ENCODE results near the gene PAOX. TPM values are rescaled to one million over a fixed set of nuclear protein-coding genes. Genes with fewer than 3 reads are reported as not detected.
"Not testable (repeated sequence)": the region's sequence is repeated elsewhere in the genome, so short reads cannot be mapped to it uniquely, and the experiment has no call there.

PAOX gene
- total RNA-seq, 1 donor from 2014 or later, result 18.0 TPM

DNA sequence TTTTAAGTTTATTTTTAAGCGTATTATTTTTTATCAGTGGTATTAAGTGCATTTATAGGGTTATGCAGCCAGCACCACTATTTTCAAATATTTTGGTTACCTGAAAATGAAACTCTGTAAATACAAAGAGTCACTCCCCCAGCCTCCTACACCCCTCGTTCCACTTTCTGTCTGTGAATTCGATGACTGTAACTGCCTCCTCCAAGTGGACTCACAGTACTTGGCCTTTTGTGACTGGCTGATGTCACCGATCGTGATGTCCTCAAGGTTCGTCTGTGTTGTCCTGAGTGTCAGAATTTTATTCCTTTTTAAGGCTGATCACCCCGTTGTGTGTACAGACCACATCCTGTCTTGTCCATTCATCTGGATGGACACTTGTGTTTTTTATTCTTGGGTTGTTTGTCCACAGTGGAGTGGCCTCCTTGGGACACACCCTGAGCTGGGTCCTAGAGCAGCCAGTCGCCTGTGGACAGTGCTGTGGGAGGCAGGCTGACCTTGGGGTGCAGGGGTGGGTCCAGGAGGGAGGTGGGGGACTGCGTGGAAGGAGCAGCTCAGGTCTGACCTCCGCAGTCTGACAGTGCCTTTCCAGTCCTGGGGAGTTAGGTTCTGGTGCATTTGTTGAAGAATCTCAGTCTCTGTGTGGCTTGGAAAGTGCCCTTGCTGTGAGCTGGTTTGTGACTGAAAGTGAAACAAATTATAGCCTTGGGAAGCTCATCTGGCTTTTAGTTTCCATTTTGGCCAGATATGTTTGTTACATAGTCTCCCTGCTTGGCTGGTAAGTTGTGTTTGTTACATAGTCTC lies 21.8 kb downstream of the PAOX start:
- ATAC-seq (no peak), DNase-seq (ENCODE audit: low spot score) (peak; percentile 32)

DNA sequence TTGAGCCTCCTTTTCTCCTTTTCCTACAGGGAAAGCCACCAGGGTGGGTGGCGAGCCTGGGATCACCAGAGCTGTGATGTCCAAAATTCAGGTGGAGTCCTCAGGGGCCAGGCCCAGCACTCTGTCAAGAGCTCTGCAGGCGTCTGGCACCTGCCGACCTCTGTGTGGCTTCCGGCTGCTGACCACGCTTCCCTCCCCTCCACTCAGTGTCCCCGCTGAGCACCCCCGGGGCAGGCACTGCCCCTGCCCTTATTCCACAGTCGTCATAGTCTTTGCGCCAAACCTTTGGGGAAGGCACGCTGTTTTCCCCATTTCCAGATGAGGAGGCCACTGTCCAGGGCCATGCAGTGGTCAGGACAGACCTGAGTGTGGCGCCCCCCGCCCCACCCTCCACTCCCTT lies 22.4 kb downstream of the PAOX start:
- DNase-seq (ENCODE audit: low spot score), result no peak
- ATAC-seq, result no peak

DNA sequence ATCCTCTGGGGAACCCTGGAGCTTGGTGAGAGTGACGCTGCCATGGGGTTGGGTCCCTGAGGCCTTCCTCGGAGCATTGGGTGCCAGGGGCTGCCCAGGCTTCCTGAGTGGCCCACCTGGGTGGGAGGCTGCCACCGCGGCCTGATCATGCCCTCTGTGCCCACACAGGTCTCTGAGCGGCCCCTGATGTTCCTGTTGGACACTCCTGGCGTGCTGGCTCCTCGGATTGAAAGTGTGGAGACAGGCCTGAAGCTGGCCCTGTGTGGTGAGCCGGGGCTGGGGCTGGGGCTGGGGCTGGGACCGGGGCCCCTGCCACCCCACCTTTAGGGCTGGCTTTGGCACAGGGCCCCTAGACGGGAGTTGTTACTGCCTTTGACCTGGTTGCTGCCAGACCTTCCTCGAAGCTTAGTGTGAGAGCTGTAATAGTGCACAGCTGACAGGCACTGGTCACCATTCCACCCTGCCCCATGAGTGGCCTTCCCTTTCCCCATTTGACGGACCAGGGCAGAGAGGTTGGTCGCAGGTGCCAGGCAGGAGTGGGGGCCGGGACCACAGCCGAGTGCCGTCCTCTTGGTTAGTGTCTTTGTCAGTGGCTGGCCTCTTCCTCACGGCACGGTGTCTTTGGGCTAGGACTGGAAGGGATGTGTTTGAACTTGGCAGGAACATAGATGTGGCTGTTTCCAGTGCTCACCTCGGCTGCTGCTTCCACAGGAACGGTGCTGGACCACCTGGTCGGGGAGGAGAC lies 23.1 kb downstream of the PAOX start:
- ATAC-seq (no peak), DNase-seq (ENCODE audit: low spot score) (no peak)

DNA sequence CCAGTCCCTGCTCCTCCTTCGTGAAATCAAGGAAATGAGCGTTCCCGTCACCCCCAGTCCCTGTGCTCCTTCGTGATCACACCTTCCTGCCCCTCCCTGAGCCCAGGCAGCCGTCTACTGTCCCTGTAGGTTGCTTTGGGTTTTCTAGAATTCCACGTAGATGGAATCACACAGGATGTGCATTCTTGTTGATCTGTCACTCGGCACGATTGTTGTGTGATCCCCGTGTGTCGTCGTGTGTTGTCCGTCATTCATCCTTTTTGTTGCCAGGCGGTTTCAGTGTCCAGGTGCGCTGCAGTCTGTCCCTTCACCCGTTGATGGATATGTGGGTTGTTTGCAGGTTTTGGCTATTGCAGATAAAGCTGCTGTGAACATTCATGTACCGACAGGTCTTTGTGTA lies 24.3 kb downstream of the PAOX start:
- no peak for ATAC-seq
- no peak for DNase-seq (ENCODE audit: low spot score)

DNA sequence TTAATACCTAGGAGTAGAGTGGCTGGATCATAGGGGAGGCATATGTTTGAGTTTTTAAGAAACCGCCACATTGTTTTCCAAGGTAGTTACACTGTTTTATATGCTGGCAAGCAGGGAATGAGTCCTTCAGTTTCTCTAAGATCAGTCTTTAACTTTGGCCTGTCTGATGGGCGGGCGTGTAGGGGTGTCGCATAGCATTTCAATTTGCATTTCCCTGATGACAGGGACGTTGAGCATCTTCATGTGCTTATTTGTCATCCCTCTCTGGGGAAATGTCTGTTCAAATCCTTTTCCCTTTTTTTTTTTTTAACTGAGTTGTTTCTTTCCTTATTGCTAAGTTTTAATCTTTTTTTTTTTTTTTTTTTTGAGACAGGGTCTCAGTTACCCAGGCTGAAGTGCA lies 24.7 kb downstream of the PAOX start:
- DNase-seq (ENCODE audit: low spot score) (no peak), ATAC-seq (no peak)

DNA sequence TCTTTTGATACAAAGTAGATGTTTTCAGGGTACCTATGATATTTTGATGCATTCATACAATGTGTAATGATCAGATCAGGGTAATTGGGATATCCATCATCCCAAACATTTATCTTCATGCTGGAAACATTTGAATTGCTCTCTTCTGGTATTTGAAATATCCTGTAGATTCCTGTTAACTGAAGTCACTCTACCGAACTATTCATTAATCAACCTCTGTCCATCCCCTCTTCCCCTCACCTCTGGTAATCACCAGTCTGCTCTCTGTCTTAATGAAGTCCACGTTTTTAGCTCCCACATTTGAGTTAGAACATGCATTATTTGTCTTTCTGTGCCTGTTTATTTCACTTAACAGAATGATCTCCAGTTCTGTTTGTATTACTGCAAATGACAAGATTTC lies 26.2 kb downstream of the PAOX start:
- no peak for ATAC-seq
- no peak for DNase-seq (ENCODE audit: low spot score)

DNA sequence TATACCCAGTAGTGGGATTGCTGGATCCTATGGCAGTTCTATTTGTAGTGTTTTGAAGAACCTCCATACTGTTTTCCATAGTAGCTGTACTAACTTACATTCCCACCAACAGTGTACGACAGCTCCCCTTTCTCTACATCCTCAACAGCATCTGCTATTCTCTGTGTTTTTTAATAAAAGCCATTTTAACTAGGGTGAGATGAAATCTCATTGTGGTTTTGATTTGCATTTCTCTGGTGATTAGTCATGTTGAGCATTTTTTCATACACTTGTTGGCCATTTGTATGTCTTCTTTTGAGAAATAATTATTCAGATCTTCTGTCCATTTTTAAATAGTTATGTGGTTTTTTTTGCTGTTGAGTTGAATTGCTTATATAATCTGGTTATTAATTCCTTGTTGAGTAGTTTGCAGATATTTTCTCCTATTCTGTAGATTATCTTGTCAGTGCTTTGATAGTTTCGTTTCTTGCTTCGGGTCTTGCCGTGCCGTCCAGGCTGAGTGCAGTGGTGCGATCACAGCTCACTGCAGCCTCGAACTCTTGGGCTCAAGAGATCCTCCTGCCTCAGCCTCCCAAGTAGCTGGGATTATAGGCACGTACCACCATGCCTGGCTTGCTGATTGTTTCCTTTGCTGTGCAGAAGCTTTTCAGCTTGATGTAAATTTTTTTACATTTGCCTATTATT lies 26.9 kb downstream of the PAOX start:
- no peak for DNase-seq (ENCODE audit: low spot score)
- no peak for ATAC-seq

DNA sequence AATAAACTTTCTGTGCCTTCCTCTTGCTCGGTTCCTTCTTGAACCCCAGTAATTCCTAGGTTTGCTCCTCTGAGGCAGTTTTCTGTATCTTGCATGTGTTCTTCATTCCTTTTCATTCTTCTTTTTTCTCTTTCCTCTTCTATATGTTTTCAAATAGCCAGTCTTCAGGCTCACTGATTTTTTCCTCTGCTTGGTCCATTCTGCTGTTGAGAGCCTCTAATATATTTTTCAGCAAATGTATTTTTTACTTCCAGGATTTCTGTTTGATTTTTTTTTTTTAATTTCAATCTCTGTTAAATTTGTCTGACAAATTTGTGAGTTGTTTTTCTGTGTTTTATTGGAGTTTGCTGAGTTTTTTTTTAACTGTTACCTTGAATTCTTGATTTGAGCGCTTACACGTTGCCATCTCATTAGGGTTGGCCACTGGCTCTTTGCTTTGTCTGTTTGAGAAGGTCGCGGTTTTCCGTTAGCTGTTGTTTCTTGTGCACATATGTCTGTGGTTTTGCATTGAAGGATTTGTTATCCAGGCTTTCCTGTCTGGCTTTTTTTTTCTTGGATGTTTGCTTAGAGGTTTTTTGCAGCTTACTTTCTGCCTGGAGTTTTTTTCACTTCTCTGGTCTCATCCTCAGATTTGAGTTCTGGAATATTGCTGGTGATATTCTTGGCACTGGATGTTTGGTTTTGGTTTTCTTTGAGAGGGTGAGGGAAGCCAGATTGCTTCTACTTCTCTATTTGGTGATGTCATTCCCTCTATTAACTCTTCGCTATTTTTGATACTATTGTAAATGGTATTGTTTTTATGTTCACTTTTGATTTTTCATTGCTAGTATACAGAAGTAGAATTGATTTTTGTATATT lies 32.7 kb downstream of the PAOX start:
- DNase-seq (ENCODE audit: low spot score) (no peak), ATAC-seq (no peak)

DNA sequence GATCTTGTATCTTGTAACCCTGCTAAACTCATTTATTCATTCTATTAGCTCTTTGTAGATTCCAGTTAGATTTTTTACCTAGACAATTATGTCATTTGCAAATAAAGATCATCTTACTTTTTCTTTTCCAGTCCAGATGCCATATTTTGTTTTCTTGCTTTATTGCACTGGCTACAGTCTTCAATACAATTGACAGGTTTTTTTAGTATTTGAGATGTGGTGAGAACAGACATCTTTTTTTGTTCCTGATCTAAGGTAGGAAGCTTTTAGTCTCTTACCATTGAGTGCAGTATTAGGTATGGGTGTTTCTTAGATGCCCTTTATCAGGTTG lies 33.3 kb downstream of the PAOX start:
- DNase-seq (ENCODE audit: low spot score) (no peak), ATAC-seq (no peak)

DNA sequence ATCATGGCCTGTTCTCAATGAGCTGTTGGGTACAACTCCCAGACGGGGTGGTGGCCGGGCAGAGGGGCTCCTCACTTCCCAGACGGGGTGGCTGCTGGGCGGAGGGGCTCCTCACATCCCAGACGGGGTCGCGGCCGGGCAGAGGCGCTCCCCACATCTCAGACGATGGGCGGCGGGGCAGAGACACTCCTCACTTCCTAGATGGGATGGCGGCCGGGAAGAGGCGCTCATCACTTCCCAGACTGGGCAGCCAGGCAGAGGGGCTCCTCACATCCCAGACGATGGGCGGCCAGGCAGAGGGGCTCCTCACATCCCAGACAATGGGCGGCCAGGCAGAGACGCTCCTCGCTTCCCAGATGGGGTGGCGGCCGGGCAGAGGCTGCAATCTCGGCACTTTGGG lies 35.3 kb downstream of the PAOX start:
- not testable (repeated sequence) for ATAC-seq; DNase-seq (ENCODE audit: low spot score)

DNA sequence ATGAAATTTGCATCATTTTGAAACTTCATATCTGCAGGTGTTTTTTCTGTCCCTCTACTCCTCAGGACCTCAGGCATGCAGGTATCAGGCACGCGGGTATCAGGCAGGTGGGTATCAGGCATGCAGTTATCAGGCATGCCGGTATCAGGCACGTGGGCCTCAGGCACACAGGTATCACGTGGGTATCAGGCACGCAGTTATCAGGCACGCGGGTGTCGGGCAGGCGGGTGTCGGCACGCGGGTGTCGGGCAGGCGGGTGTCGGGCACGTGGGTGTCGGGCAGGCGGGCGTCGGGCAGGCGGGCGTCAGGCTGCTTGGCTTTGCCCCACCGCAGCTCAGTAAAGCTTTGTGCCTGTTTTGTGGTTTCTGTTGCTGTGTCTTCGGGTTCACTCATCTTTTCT lies 36.7 kb downstream of the PAOX start:
- ATAC-seq (no peak), DNase-seq (ENCODE audit: low spot score) (no peak)

DNA sequence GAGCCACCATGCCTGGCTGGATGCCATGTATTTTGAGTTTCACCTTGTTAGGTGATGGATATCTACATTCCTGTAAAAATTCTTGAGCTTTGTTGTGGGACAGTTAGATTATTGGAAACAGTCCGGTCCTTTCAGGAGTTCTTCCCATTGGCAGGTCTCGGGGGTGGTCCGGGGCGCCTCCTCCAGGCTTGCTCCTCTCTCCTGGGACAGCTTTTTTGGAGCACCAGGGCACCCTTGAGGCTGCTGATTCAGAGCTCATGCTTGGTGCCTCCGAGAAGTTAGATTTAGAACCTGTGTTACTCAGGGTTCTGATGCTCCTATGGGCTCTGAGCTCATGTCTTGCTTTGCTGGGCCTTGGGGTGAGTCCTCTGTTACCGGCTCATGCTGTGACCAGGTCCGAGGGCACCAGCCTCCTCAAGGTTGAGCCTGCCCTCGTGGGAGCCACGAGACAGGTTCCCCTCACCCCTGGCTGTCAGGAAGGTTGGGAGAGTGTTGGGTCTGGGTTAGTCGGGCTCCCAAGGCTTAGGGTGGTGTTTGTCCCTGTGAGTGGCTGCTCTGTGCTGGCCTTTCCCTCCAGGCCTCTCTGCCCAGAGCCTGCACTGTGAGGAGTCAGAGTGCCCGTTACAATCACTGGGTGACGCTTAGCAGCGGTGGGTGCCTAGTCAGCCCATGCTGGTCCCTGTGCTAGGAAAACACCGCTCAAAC lies 39.4 kb downstream of the PAOX start:
- no peak for DNase-seq (ENCODE audit: low spot score)
- no peak for ATAC-seq

DNA sequence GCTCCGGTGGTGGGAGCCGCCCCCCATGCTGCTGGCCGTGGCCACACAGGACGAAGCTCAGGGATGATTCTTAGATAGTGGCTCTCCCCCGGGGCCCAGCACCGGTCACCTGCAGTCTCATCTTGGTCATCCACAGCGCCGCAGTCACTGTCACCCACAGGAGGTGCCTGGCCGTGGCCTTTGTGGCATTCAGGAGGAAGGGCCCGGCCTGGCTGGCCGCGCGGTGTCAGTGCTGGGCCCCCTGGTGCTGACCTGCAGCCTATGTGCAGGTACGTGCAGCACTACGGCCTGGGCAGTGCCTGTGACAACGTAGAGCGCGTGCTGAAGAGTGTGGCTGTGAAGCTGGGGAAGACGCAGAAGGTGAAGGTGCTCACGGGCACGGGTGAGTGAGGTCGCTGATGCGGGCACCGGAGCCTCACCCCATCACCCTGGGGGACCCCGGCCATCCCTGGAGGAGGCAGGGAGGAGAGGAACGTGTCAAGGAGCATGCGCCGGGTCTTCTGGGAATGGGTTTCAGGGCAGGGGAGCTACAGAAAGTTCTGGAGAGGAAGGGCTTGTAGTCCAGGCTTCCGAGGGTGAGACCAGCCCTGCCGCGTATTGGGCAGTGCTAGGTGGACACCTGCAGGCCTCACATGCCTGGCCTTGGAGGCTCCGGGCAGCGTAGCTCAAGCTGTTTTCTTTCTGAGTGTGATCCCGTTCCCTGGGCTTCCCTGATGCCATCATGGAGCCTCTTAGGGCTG lies 40.3 kb downstream of the PAOX start:
- no peak for DNase-seq (ENCODE audit: low spot score)
- no peak for ATAC-seq

DNA sequence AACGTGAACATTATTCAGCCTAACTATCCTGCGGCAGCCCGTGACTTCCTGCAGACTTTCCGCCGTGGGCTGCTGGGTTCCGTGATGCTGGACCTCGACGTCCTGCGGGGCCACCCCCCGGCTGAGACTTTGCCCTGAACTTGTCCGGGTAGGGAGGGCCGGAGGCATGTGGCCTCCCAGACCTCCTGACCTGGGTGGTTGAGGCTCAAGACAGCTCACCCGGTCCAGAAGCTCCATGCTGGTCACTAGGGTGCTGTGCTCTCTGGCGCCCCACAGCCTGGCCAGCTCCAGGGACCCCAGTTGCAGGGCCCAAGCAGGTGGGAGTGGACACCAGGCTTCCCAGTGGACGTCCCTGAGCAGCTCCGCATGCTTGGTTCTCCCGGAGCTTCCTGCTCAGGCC lies 41.0 kb downstream of the PAOX start:
- no peak for DNase-seq (ENCODE audit: low spot score)
- no peak for ATAC-seq

DNA sequence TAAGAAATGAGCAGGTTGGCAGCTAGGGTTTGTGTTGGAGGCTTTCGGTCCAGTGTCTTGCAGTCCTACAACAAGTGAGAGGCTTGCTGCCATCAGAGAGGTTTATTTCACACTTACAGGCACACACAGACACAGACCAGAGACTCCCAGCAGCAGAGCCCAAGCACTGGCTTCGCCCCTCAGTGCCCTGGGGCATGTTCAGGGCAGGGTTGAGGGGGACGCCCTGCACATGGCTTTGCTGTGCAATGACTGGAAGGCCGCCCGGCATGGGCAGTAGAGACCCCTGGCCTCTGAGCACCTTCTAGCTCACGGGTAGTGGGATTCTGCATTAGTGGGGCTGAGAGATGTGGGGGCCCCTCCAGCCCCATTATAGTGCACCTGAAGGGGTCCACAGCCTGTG lies 41.5 kb downstream of the PAOX start:
- DNase-seq (ENCODE audit: low spot score) (no peak), ATAC-seq (no peak)

DNA sequence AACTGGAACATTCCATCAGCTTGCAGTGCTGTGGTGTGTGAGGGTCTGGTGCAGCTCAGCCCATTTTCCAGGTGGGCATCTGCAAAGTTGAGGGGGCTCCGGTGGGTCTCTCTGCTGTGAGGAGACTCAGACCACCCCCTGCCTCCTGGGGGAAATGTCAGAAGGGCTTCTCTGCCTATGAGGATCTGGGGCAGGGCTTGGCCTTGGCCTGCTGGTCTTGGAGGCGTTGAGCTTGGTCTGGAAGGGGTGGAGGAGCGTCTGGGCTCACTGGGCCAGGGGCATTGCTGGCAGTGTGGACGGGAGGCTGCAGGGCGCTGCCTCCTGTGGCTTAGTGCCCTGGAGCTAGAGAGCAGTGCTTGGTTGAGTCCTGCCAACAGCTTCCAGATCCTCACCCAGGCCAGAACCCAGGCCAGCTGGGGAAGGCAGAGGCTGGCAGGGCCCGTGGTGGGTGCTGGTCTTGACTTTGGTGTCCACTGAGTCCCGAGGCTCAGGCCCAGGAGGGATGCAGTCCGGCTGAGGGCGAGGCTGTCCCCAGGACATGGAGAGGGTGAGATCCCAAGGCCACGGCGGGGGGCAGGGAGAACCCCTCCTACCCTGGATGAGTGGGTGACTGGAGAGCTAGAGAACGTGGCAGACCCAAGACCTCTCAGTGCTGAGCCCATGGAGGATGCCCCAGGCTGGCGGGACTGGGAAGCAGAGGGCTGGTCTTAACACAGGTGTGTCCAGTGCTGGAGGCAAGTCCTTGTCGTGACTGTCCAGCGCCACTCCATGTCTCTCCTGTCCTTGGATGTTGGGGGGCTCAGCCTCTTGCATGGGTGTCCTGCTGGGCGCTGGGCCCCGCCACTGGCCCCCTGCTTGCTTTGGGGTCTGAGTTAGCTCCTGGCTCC lies 42.5 kb downstream of the PAOX start:
- DNase-seq (ENCODE audit: low spot score), result no peak
- peak; percentile 6 for ATAC-seq

DNA sequence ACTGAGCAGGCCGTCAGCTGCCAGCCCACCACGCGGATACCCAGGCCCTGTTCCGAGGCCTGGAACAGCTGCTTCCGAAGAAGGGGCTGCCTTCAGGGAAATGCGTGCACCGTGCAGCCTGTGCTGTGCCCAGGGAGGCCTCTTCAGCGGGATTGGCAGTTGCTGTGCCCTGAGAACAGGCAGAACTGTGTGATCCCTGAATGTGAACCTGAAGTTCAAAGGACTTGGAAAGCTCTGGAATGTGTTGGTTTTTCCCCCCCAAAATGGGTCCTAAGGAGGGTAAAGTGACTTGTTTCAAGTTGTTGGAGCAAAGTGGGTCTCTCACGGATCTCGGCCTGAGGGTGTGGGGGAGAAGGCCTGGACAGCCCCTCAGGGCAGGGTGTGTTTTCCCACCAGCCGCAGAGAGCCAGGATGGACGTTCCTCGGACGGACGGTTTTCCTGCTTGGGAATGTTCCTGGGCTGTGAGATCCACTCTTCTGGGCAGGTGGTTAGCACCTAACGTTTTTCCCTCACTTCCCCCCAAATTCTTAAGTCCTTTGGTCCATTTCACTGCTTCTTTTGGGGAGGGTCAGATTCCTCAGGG lies 43.3 kb downstream of the PAOX start:
- ATAC-seq (peak; percentile 5), DNase-seq (ENCODE audit: low spot score) (no peak)
